Jurkat, Clone E6-1 (cell line): Measurements from ENCODE around the gene C11orf52.

ENCODE experiments used
- DNase-seq: peaks from one replicate; pipeline ENCODE4 v3.0.0-alpha.2; 2011; ENCODE audit warnings: low read depth, low spot score
- H3K4me3 ChIP-seq: 2 replicates; pipeline ENCODE4 v1.5.1; 2011; ENCODE audit warnings: mild to moderate bottlenecking, low read length, control low read depth, moderate library complexity

Gene C11orf52

GRCh38 chr11:111961389-111962300 lies 42.9 kb downstream of the C11orf52 start:
- H3K4me3 ChIP-seq, result no peak overlapping the region

GRCh38 chr11:111963931-111964340 lies 45.2 kb downstream of the C11orf52 start:
- DNase-seq, result no peak
- no peak overlapping the region for H3K4me3 ChIP-seq

More at GRCh38 chr11:111961389-111962300, 42.9 kb downstream of the C11orf52 start:
- no peak for DNase-seq

GRCh38 chr11:111966678-111967077 lies 48.0 kb downstream of the C11orf52 start:
- no peak overlapping the region for H3K4me3 ChIP-seq
- no peak for DNase-seq

GRCh38 chr11:111967649-111968048 lies 48.9 kb downstream of the C11orf52 start:
- no peak for DNase-seq
- H3K4me3 ChIP-seq, result no peak overlapping the region

GRCh38 chr11:111969344-111969743 lies 50.6 kb downstream of the C11orf52 start:
- DNase-seq, result no peak
- no peak overlapping the region for H3K4me3 ChIP-seq

- no peak for DNase-seq
- no peak overlapping the region for H3K4me3 ChIP-seq
These were observed 55.7 kb downstream of the C11orf52 start for GRCh38 chr11:111974446-111974845.

- no peak overlapping the region for H3K4me3 ChIP-seq
- no peak for DNase-seq
These were observed 56.5 kb downstream of the C11orf52 start for GRCh38 chr11:111975076-111975806.

GRCh38 chr11:111976119-111976766 lies 57.5 kb downstream of the C11orf52 start:
- no peak overlapping the region for H3K4me3 ChIP-seq
- DNase-seq, result no peak
